Measurements from ENCODE around the gene UBE2M.
"Not testable (repeated sequence)": the region's sequence is repeated elsewhere in the genome, so short reads cannot be mapped to it uniquely, and the experiment has no call there.

UBE2M gene

GRCh38 chr19:58558066-58558622 is at the start of gene UBE2M:
Gene UBE2M, minus strand, starts transcription at chr19:58558611. Its CDS starts 230 bp downstream, at chr19:58558381.
- H3K27me3 ChIP-seq (ENCODE audit: low read depth, low read length) = no peaks in the 10 kb centered on the region
- peaks cover 33% of the 10 kb centered on the region for H3K4me1 ChIP-seq (ENCODE audit: low read length)
- peak within 1 kb of the TSS; percentile 88 for H3K4me3 ChIP-seq (ENCODE audit: low read length)
- no peak for TF ChIP-seq CTCF (IDR thresholded peaks at IDR 0.05; ENCODE audit: low read depth, low read length)
- no peak for TF ChIP-seq EZH2phosphoT487 (IDR thresholded peaks at IDR 0.05; ENCODE audit: low read depth)
- peak within 1 kb of the TSS; percentile 12; the same call in 1 of the 2 replicates for H2AFZ ChIP-seq (ENCODE audit: low read depth, low read length)
- peak within 1 kb of the TSS; percentile 95 for H3K4me2 ChIP-seq (ENCODE audit: low read length)
- no peaks in the 10 kb centered on the region for H4K20me1 ChIP-seq (ENCODE audit: insufficient read depth, low read length)
- peak within 1 kb of the TSS; percentile 94 for H3K27ac ChIP-seq (ENCODE audit: low read length)
- no peaks in the 10 kb centered on the region for H3K9me3 ChIP-seq (ENCODE audit: insufficient read depth, low read length)
- peaks cover 28% of the 10 kb centered on the region for H3K36me3 ChIP-seq (replicated peaks; ENCODE audit: low read depth, low read length)
- peak within 1 kb of the TSS; percentile 99 for H3K9ac ChIP-seq (ENCODE audit: low read length)
- peaks cover 75% of the 10 kb centered on the region for H3K79me2 ChIP-seq (ENCODE audit: low read length)

GRCh38 chr19:58607213-58607612 is 48.8 kb upstream of the UBE2M start:
- not testable (repeated sequence) for H3K36me3 ChIP-seq (replicated peaks; ENCODE audit: low read depth, low read length); H3K27ac ChIP-seq (ENCODE audit: low read length); H3K4me3 ChIP-seq (ENCODE audit: low read length); H4K20me1 ChIP-seq (ENCODE audit: insufficient read depth, low read length); H2AFZ ChIP-seq (ENCODE audit: low read depth, low read length); H3K27me3 ChIP-seq (ENCODE audit: low read depth, low read length); H3K4me2 ChIP-seq (ENCODE audit: low read length); H3K9me3 ChIP-seq (ENCODE audit: insufficient read depth, low read length); H3K79me2 ChIP-seq (ENCODE audit: low read length); H3K9ac ChIP-seq (ENCODE audit: low read length); H3K4me1 ChIP-seq (ENCODE audit: low read length)

- H3K4me3 ChIP-seq (ENCODE audit: low read length); H2AFZ ChIP-seq (ENCODE audit: low read depth, low read length); H3K9ac ChIP-seq (ENCODE audit: low read length); H3K27ac ChIP-seq (ENCODE audit: low read length); H3K9me3 ChIP-seq (ENCODE audit: insufficient read depth, low read length); H3K79me2 ChIP-seq (ENCODE audit: low read length); H4K20me1 ChIP-seq (ENCODE audit: insufficient read depth, low read length); H3K4me1 ChIP-seq (ENCODE audit: low read length); H3K4me2 ChIP-seq (ENCODE audit: low read length); H3K27me3 ChIP-seq (ENCODE audit: low read depth, low read length); H3K36me3 ChIP-seq (replicated peaks; ENCODE audit: low read depth, low read length): not testable (repeated sequence)
- TF ChIP-seq CTCF (IDR thresholded peaks at IDR 0.05; ENCODE audit: low read depth, low read length) = peak; percentile 21; the same call in 1 of the 2 replicates
These were observed 48.0 kb upstream of the UBE2M start for GRCh38 chr19:58606251-58606896.

- Histone ChIP-seq H4K20me1 (ENCODE audit: insufficient read depth, low read length) (no peaks in the 10 kb centered on the region; the same call in 1 of the 2 replicates), H3K4me1 (ENCODE audit: low read length) (peaks cover 11% of the 10 kb centered on the region; the same call in 1 of the 2 replicates), H3K9ac (ENCODE audit: low read length) (no peak overlapping the region), H3K4me3 (ENCODE audit: low read length) (no peak overlapping the region), H3K9me3 (ENCODE audit: insufficient read depth, low read length) (no peaks in the 10 kb centered on the region), H2AFZ (ENCODE audit: low read depth, low read length) (no peak overlapping the region), H3K4me2 (ENCODE audit: low read length) (no peak overlapping the region), H3K27ac (ENCODE audit: low read length) (no peak overlapping the region), H3K36me3 (replicated peaks; ENCODE audit: low read depth, low read length) (peaks cover 17% of the 10 kb centered on the region), H3K27me3 (ENCODE audit: low read depth, low read length) (no peaks in the 10 kb centered on the region), H3K79me2 (ENCODE audit: low read length) (no peaks in the 10 kb centered on the region)
- TF ChIP-seq EZH2phosphoT487 (IDR thresholded peaks at IDR 0.05; ENCODE audit: low read depth) (no peak), CTCF (IDR thresholded peaks at IDR 0.05; ENCODE audit: low read depth, low read length) (no peak)
These were observed 27.8 kb upstream of the UBE2M start for GRCh38 chr19:58586133-58586765.
